Right lobe of liver (tissue), 4 donors: Measurements from ENCODE around the gene PROX1.

ENCODE experiments used
- CTCF ChIP-seq, 4 donors: fragments of 200-600 bp in 3 of 4; fragments of 450-650 bp in 1 of 4; IDR thresholded peaks; one replicate each; pipeline versions ENCODE4 v1.5.1 to v1.8.0; 2016 to 2022; ENCODE audit warnings: antibody characterized with exemption in 4 of 4, mild to moderate bottlenecking in 2 of 4
- POLR2A ChIP-seq: fragments of 450-650 bp; IDR thresholded peaks from one replicate; pipeline ENCODE4 v1.6.1; 2017; ENCODE audit warnings: antibody characterized with exemption, mild to moderate bottlenecking
- donor health status: DM: no; HTN: no; CAD: no.
- donor health status: DM: no; HTN: no; CAD: no.
- donor health status: DM: no; HTN: yes; CAD: no.

- TF ChIP-seq POLR2A: peak; percentile 37
- no peak for TF ChIP-seq CTCF (IDR thresholded peaks at IDR 0.05)
Measured at GRCh38 chr1:213984387-213985208, 3.2 kb upstream of the PROX1 start.
